GM23248 (cell line): ENCODE data around the gene TOE1.

Experiments
- EZH2 ChIP-seq: fragments of 200-600 bp; sonication (generic); IDR thresholded peaks from 2 replicates; pipeline ENCODE4 v1.6.1; 2018; ENCODE audit warnings: antibody characterized with exemption, mild to moderate bottlenecking; ENCODE audit not compliant: insufficient read depth, poor library complexity, severe bottlenecking
- EZH2phosphoT487 ChIP-seq: fragments of 200-600 bp; sonication (generic); IDR thresholded peaks from 2 replicates; pipeline ENCODE4 v1.6.1; 2018; ENCODE audit warnings: antibody characterized with exemption, moderate library complexity, mild to moderate bottlenecking, low read depth; ENCODE audit not compliant: insufficient read depth

GRCh38 chr1:45380125-45380524, 40.2 kb downstream of the TOE1 start:
- no peak for TF ChIP-seq EZH2phosphoT487
- TF ChIP-seq EZH2, result no peak
